K562 (cell line): ENCODE measurements around the gene PPA2. TPM values are rescaled to one million over a fixed set of nuclear protein-coding genes. Genes with fewer than 3 reads are reported as not detected.
A peak's percentile ranks its signal among the peaks of the same experiment; 100 is the strongest.

Experiments used
- BCLAF1 ChIP-seq, 2 experiments: fragments of 450-650 bp in 1 of 2; IDR thresholded peaks; 2 replicates each; pipeline ENCODE4 v1.6.1; 2011 to 2017; ENCODE audit warnings: low read depth in 2 of 2, antibody characterized with exemption in 1 of 2, borderline replicate concordance in 1 of 2, low read length in 1 of 2, mild to moderate bottlenecking in 1 of 2, mixed read lengths in 1 of 2; ENCODE audit not compliant: control insufficient read depth in 1 of 2
- CGGBP1 ChIP-seq: fragments of 250-450 bp; sonication (Bioruptor Pico); IDR thresholded peaks from 2 replicates; pipeline ENCODE4 v1.9.0; 2021; ENCODE audit warnings: mild to moderate bottlenecking
- CXXC5 ChIP-seq: fragments of 250-450 bp; sonication (Bioruptor Pico); IDR thresholded peaks from 2 replicates; pipeline ENCODE4 v1.8.0; 2022; ENCODE audit warnings: inconsistent platforms, mild to moderate bottlenecking, moderate library complexity
- ELF2 ChIP-seq: fragments of 250-450 bp; sonication (Bioruptor Pico); IDR thresholded peaks from 2 replicates; pipeline ENCODE4 v1.5.0; 2021; ENCODE audit warnings: mild to moderate bottlenecking
- HNRNPK ChIP-seq: fragments of 200-400 bp; formaldehyde crosslinking; IDR thresholded peaks from one replicate; pipeline ENCODE4 v1.6.1; 2018; ENCODE audit warnings: mild to moderate bottlenecking, low read depth, low read length; ENCODE audit not compliant: poor library complexity, severe bottlenecking
- ID3 ChIP-seq, 2 experiments: fragments of 250-450 bp in 1 of 2; fragments of 450-650 bp in 1 of 2; sonication (Bioruptor Pico) in 1 of 2; IDR thresholded peaks; 2 replicates each; pipeline versions ENCODE4 v1.6.1 to v1.8.0; 2016 to 2021; ENCODE audit warnings: mild to moderate bottlenecking in 2 of 2, moderate library complexity in 2 of 2, missing compliant biosample characterization in 1 of 2, missing genetic modification characterization in 1 of 2
- KDM5B ChIP-seq: fragments of 200-600 bp; sonication (generic); IDR thresholded peaks from 2 replicates; pipeline ENCODE4 v1.6.1; 2012; ENCODE audit warnings: low read depth, mild to moderate bottlenecking, moderate library complexity, low read length, control low read depth, inconsistent platforms; ENCODE audit not compliant: insufficient replicate concordance
- MCM3 ChIP-seq: fragments of 450-650 bp; IDR thresholded peaks from 2 replicates; pipeline ENCODE4 v1.6.1; 2016
- NR1H2 ChIP-seq: sonication (generic); formaldehyde crosslinking; IDR thresholded peaks from 2 replicates; pipeline ENCODE4 v1.4.0; 2020; ENCODE audit warnings: mild to moderate bottlenecking, missing genetic modification reagents
- RAD21 ChIP-seq, 2 experiments: fragments of 250-450 bp in 1 of 2; fragments of 450-650 bp in 1 of 2; sonication (Bioruptor Pico) in 1 of 2; formaldehyde crosslinking in 1 of 2; IDR thresholded peaks in 1 of 2; conservative IDR thresholded peaks in 1 of 2; 2 replicates each; pipeline versions ENCODE4 v1.4.0 to v1.8.0; 2020 to 2022; ENCODE audit warnings: mild to moderate bottlenecking in 2 of 2, moderate library complexity in 1 of 2
- SOX6 ChIP-seq: fragments of 450-650 bp; IDR thresholded peaks from 2 replicates; pipeline ENCODE4 v1.6.1; 2014; ENCODE audit warnings: mild to moderate bottlenecking
- TAF7 ChIP-seq: fragments of 450-650 bp; IDR thresholded peaks from 2 replicates; pipeline ENCODE4 v1.6.1; 2016; ENCODE audit warnings: missing genetic modification characterization, missing compliant biosample characterization
- ZFP1 ChIP-seq: fragments of 450-650 bp; formaldehyde crosslinking; IDR thresholded peaks from 2 replicates; pipeline ENCODE4 v1.4.0; 2020; ENCODE audit warnings: mild to moderate bottlenecking, mixed read lengths
- ZMIZ1 ChIP-seq, 2 experiments: fragments of 150-350 bp in 1 of 2; IDR thresholded peaks; 2 replicates each; pipeline ENCODE4 v1.6.1; 2012 to 2016; ENCODE audit warnings: low read depth in 2 of 2, low read length in 2 of 2, mild to moderate bottlenecking in 1 of 2, moderate library complexity in 1 of 2
- ZNF175 ChIP-seq: fragments of 200-800 bp; sonication (Bioruptor generic); IDR thresholded peaks from 2 replicates; pipeline ENCODE4 v1.6.1; 2016; ENCODE audit warnings: low read depth, mild to moderate bottlenecking, missing genetic modification characterization, missing compliant biosample characterization
- ZNF551 ChIP-seq: fragments of 250-450 bp; sonication (Bioruptor Pico); IDR thresholded peaks from 2 replicates; pipeline ENCODE4 v1.5.0; 2021; ENCODE audit warnings: mild to moderate bottlenecking, moderate library complexity
- ZNF696 ChIP-seq: fragments of 250-450 bp; sonication (Bioruptor Pico); conservative IDR thresholded peaks from 2 replicates; pipeline ENCODE4 v1.4.0; 2020; ENCODE audit warnings: mild to moderate bottlenecking, moderate library complexity
- polyA plus RNA-seq, 8 experiments: library from polyadenylated mRNA; depleted of rRNA in 4 of 8; stranded (reverse) in 5 of 8; unstranded in 3 of 8; fragments of >200 nt; fragmentation: Nextera tagmentation in 2 of 8; fragmentation: Illumina TruSeq in 1 of 8; extraction: Ambion mirVana in 2 of 8; extraction: Trizol in 1 of 8; gene quantifications; 2 replicates each; pipeline versions ENCODE4 v1.2.1 to v1.2.3, GENCODE V29; 2011 to 2014; ENCODE audit warnings: inconsistent platforms in 1 of 8, missing spikeins in 1 of 8
- total RNA-seq, 7 experiments: library from RNA; depleted of rRNA in 6 of 7; stranded (reverse); fragments of >200 nt in 6 of 7; fragmentation: Illumina TruSeq in 2 of 7; extraction: Trizol in 2 of 7; gene quantifications; 2 replicates each; pipeline versions ENCODE4 v1.2.1 to v1.2.3, GENCODE V29; 2011 to 2021; ENCODE audit warnings: low replicate concordance in 1 of 7

The PPA2 gene
- total and polyA plus RNA-seq, 9 of the 15 experiments (the other 6 are each of a cell fraction or from before 2014, with no cell fraction given) = 48.3 to 190 (median 109) TPM

GRCh38 chr4:105474099-105474518 lies 247 bp upstream of the PPA2 start (continued):
- TF ChIP-seq BCLAF1 (IDR thresholded peaks at IDR 0.05; ENCODE audit: borderline replicate concordance in 1 of 2, control insufficient read depth in 1 of 2, low read depth in 2 of 2, low read length in 1 of 2) (0 out of 4 replicates have a peak, but pooled peaks of 1 of the 2 experiments have one; percentile 12), ZNF175 (CRISPR knock-in tag) (no peak), NR1H2 (CRISPR knock-in tag) (no peak), ZNF551 (no peak), CXXC5 (no peak), HNRNPK (no peak), MCM3 (no peak), ID3 (CRISPR knock-in tag; IDR thresholded peaks at IDR 0.05) (no peak), ID3 (tag; IDR thresholded peaks at IDR 0.05) (no peak), TAF7 (tag) (no peak), ZMIZ1 (IDR thresholded peaks at IDR 0.05; ENCODE audit: low read depth in 2 of 2, low read length in 2 of 2) (no peak), CGGBP1 (CRISPR knock-in tag) (no peak), ZFP1 (no peak), RAD21 (CRISPR knock-in tag; conservative IDR thresholded peaks at IDR 0.05 in 1 of 2, IDR thresholded peaks at IDR 0.05 in 1 of 2) (peak; percentile 30 to 47; a peak in 2 of 4 replicates), KDM5B (no peak), SOX6 (no peak), ELF2 (no peak), ZNF696 (CRISPR knock-in tag) (no peak)
